Measurements from ENCODE around the gene SLC12A3.

- TF ChIP-seq FOXM1 (IDR thresholded peaks at IDR 0.05; ENCODE audit: borderline replicate concordance) (no peak), CTBP1 (IDR thresholded peaks at IDR 0.05; ENCODE audit: borderline replicate concordance) (no peak), FOXA1 (IDR thresholded peaks at IDR 0.05) (no peak), TARDBP (IDR thresholded peaks at IDR 0.05) (no peak), FOXK2 (IDR thresholded peaks at IDR 0.05) (no peak), ARNT (IDR thresholded peaks at IDR 0.05) (no peak), NFRKB (IDR thresholded peaks at IDR 0.05) (no peak), L3MBTL2 (conservative IDR thresholded peaks at IDR 0.05) (no peak)
- TF ChIP-seq, protein P1, sequence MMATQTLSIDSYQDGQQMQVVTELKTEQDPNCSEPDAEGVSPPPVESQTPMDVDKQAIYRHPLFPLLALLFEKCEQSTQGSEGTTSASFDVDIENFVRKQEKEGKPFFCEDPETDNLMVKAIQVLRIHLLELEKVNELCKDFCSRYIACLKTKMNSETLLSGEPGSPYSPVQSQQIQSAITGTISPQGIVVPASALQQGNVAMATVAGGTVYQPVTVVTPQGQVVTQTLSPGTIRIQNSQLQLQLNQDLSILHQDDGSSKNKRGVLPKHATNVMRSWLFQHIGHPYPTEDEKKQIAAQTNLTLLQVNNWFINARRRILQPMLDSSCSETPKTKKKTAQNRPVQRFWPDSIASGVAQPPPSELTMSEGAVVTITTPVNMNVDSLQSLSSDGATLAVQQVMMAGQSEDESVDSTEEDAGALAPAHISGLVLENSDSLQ (IDR thresholded peaks at IDR 0.05): no peak
Observed at GRCh38 chr16:56825826-56826225, 39.2 kb upstream of the SLC12A3 start.
